ENCODE results near the gene PAIP2. TPM values are rescaled to one million over a fixed set of nuclear protein-coding genes. Genes with fewer than 3 reads are reported as not detected.
A peak's percentile ranks its signal among the peaks of the same experiment; 100 is the strongest.
"Not testable (repeated sequence)": the region's sequence is repeated elsewhere in the genome, so short reads cannot be mapped to it uniquely, and the experiment has no call there.

Gene PAIP2
- total RNA-seq, 4 donors from 2014 or later: 78.5 to 131 (median 93.3) TPM

- Histone ChIP-seq H3K9me3 (no peaks in the 10 kb centered on the region), H3K27me3 (no peaks in the 10 kb centered on the region), H3K4me3 (peak overlapping the region; percentile 80 to 86), H3K36me3 (peaks cover 0 to 8% of the 10 kb centered on the region in 2 donors), H3K27ac (peak overlapping the region; percentile 93 to 98 (median 98)), H3K4me1 (peaks cover 3 to 56% (median 7%) of the 10 kb centered on the region in 3 donors)
- 0 to 7% methylated on average over 2 to 16 of the region's 16 CpGs for WGBS, 2 donors (ENCODE audit: low coverage in 1 of 2)
- TF ChIP-seq POLR2AphosphoS5 (IDR thresholded peaks at IDR 0.05) (no peak), POLR2A (IDR thresholded peaks at IDR 0.05) (no peak), EP300 (IDR thresholded peaks at IDR 0.05) (no peak), CTCF (IDR thresholded peaks at IDR 0.05) (no peak)
- no peak for ATAC-seq
Measured at GRCh38 chr5:139342423-139342723, 719 bp downstream of the PAIP2 start.

GRCh38 chr5:139343476-139343875 lies 1.8 kb downstream of the PAIP2 start:
- H3K9me3 ChIP-seq: no peaks in the 10 kb centered on the region
- no peak overlapping the region for H3K27ac ChIP-seq
- peaks cover 0 to 13% of the 10 kb centered on the region in 2 donors for H3K36me3 ChIP-seq
- ATAC-seq: no peak
- no peaks in the 10 kb centered on the region for H3K27me3 ChIP-seq
- TF ChIP-seq CTCF (IDR thresholded peaks at IDR 0.05) (no peak), POLR2A (IDR thresholded peaks at IDR 0.05) (no peak), EP300 (IDR thresholded peaks at IDR 0.05) (no peak), POLR2AphosphoS5 (IDR thresholded peaks at IDR 0.05) (no peak)
- WGBS, 2 donors (ENCODE audit: low coverage in 1 of 2): 0 to 77% methylated on average over 1 to 9 of the region's 9 CpGs
- H3K4me1 ChIP-seq: peaks cover 3 to 64% (median 7%) of the 10 kb centered on the region in 3 donors
- H3K4me3 ChIP-seq: peak overlapping the region in 1 of 2 donors; percentile 80

GRCh38 chr5:139344177-139344576 lies 2.5 kb downstream of the PAIP2 start:
- Histone ChIP-seq H3K9me3 (no peaks in the 10 kb centered on the region), H3K4me3 (peak overlapping the region in 1 of 2 donors; percentile 80), H3K4me1 (peaks cover 3 to 71% (median 7%) of the 10 kb centered on the region in 3 donors), H3K27ac (no peak overlapping the region), H3K36me3 (peaks cover 0 to 13% of the 10 kb centered on the region in 2 donors), H3K27me3 (no peaks in the 10 kb centered on the region)
- WGBS, 2 donors (ENCODE audit: low coverage in 1 of 2): 61 to 83% methylated on average over 2 of the region's 2 CpGs
- no peak for ATAC-seq
- TF ChIP-seq EP300 (IDR thresholded peaks at IDR 0.05): no peak

- not testable (repeated sequence) for ATAC-seq, H3K27me3 ChIP-seq, H3K4me3 ChIP-seq, H3K27ac ChIP-seq, H3K9me3 ChIP-seq
- 88 to 93% methylated on average over 6 to 7 of the region's 8 CpGs for WGBS, 2 donors (ENCODE audit: low coverage in 1 of 2)
- Histone ChIP-seq H3K36me3 (peaks cover 0 to 13% of the 10 kb centered on the region in 2 donors), H3K4me1 (peaks cover 3 to 82% (median 7%) of the 10 kb centered on the region in 3 donors)
Measured at GRCh38 chr5:139345442-139345841, 3.8 kb downstream of the PAIP2 start.

GRCh38 chr5:139347863-139348262 lies 6.2 kb downstream of the PAIP2 start:
- WGBS, 2 donors (ENCODE audit: low coverage in 1 of 2): 77 to 94% methylated on average over 6 to 8 of the region's 9 CpGs
- H3K4me1 ChIP-seq: peaks cover 3 to 83% (median 8%) of the 10 kb centered on the region in 3 donors
- not testable (repeated sequence) for H3K27me3 ChIP-seq, H3K27ac ChIP-seq, ATAC-seq, H3K4me3 ChIP-seq, H3K9me3 ChIP-seq
- peaks cover 0 to 13% of the 10 kb centered on the region in 2 donors for H3K36me3 ChIP-seq

- WGBS, 2 donors (ENCODE audit: low coverage in 1 of 2): 70% methylated on average over 3 of the region's 3 CpGs; no CpG with 5 or more reads in 1 of the 2 donors
Measured at GRCh38 chr5:139354186-139354585, 12.5 kb downstream of the PAIP2 start.

GRCh38 chr5:139355900-139356299 lies 14.2 kb downstream of the PAIP2 start:
- H3K9me3 ChIP-seq, H3K27me3 ChIP-seq, ATAC-seq, H3K27ac ChIP-seq, H3K4me3 ChIP-seq: not testable (repeated sequence)
- 93% methylated on average over 5 to 6 of the region's 8 CpGs for WGBS, 2 donors (ENCODE audit: low coverage in 1 of 2)
- peaks cover 0 to 68% (median 6%) of the 10 kb centered on the region in 3 donors for H3K4me1 ChIP-seq
- H3K36me3 ChIP-seq: peaks cover 0 to 13% of the 10 kb centered on the region in 2 donors

More at GRCh38 chr5:139354186-139354585, 12.5 kb downstream of the PAIP2 start:
- H3K36me3 ChIP-seq: peaks cover 0 to 13% of the 10 kb centered on the region in 2 donors
- ATAC-seq: no peak
- H3K27me3 ChIP-seq: no peaks in the 10 kb centered on the region
- H3K27ac ChIP-seq: no peak overlapping the region
- peaks cover 0 to 71% (median 6%) of the 10 kb centered on the region in 3 donors for H3K4me1 ChIP-seq
- H3K9me3 ChIP-seq: no peaks in the 10 kb centered on the region
- H3K4me3 ChIP-seq: no peak overlapping the region
- TF ChIP-seq POLR2AphosphoS5 (IDR thresholded peaks at IDR 0.05) (no peak), CTCF (IDR thresholded peaks at IDR 0.05) (no peak), POLR2A (IDR thresholded peaks at IDR 0.05) (no peak), EP300 (IDR thresholded peaks at IDR 0.05) (no peak)
